ENCODE results near the gene HNF4A.

The HNF4A gene

GRCh38 chr20:44483112-44483511, 127.6 kb downstream of the HNF4A start:
- H3K4me3 ChIP-seq (ENCODE audit: low read depth, low read length): no peak overlapping the region
- no peak for DNase-seq (ENCODE audit: low read depth)

Measured in skeletal muscle cell (primary cell).